Measurements from ENCODE around the gene ARHGEF28.

Gene ARHGEF28

GRCh38 chr5:73638344-73639095 lies 12.5 kb downstream of the ARHGEF28 start:
- H3K27me3 Mint-ChIP-seq = peaks cover 20% of the 10 kb centered on the region
- H3K27ac Mint-ChIP-seq = no peak overlapping the region
- H3K4me3 Mint-ChIP-seq = no peak overlapping the region
- H3K4me1 Mint-ChIP-seq = no peaks in the 10 kb centered on the region
- DNase-seq (no peak), ATAC-seq (no peak)
- H3K9me3 Mint-ChIP-seq = no peaks in the 10 kb centered on the region

DNA sequence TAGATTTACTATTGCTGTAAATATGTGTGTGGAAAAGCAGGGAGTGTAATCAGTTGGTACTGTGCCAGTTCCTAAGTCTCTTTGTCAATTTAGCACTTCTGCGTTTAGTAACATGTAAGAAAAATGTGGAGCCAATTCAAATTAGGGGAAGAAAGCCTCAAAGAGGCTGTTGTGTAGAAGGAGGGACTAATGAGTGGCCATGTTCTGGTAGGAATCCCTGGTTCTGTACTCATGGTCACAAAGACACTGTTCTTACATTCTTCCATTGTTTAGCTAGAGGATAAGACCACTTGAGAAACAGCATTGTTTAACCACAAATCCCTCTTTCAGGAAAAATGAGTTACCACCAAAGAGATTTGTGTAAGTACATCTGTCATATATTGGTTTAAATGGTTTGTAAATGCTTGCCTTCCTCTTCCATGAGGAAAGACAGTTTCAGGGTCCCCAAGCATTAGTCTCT lies 14.9 kb downstream of the ARHGEF28 start:
- DNase-seq = no peak

GRCh38 chr5:73641811-73642210 lies 15.8 kb downstream of the ARHGEF28 start:
- Mint-ChIP-seq H3K9me3 (no peaks in the 10 kb centered on the region), H3K27ac (no peak overlapping the region), H3K27me3 (peaks cover 42% of the 10 kb centered on the region), H3K4me1 (no peaks in the 10 kb centered on the region), H3K4me3 (no peak overlapping the region)
- no peak for DNase-seq
- ATAC-seq = no peak

More for the DNA sequence above, 14.9 kb downstream of the ARHGEF28 start:
- ATAC-seq = no peak
- no peaks in the 10 kb centered on the region for H3K9me3 Mint-ChIP-seq
- peaks cover 33% of the 10 kb centered on the region for H3K27me3 Mint-ChIP-seq
- no peak overlapping the region for H3K4me3 Mint-ChIP-seq
- H3K27ac Mint-ChIP-seq = no peak overlapping the region
- no peaks in the 10 kb centered on the region for H3K4me1 Mint-ChIP-seq

GRCh38 chr5:73642344-73642743 lies 16.3 kb downstream of the ARHGEF28 start:
- Mint-ChIP-seq H3K27me3 (peaks cover 38% of the 10 kb centered on the region), H3K4me1 (no peaks in the 10 kb centered on the region), H3K27ac (no peak overlapping the region), H3K4me3 (no peak overlapping the region), H3K9me3 (no peaks in the 10 kb centered on the region)
- ATAC-seq (no peak), DNase-seq (no peak)

DNA sequence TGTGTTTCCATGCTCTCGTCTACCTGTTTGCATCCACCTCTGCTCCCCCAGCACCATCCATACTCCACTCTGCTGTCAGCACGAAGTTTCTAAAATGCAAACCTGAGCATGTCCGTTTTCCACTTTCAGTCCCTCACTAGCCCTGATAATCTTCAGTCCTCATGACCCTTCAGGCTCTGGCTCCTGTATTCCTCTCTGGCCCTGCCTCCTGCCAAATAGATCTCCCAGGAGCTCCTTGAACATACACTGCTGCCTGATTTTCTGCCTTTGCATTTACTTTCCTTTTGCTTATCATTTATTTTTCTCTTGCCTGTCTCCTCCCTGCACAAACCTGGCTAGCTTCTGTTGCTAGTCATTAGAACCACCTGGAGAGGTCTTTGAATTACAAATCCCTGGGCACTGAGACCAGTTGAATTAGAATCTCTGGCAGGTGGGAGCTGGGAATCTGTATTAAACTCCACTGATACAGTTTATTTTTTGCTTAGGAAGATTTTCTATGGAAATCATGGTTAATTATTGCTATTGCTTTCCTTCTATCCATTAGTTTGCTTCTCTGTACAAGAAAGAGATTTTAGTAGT lies 18.5 kb downstream of the ARHGEF28 start:
- Mint-ChIP-seq H3K4me3 (no peak overlapping the region), H3K27ac (no peak overlapping the region), H3K27me3 (peaks cover 46% of the 10 kb centered on the region), H3K9me3 (no peaks in the 10 kb centered on the region), H3K4me1 (no peaks in the 10 kb centered on the region)
- DNase-seq = no peak
- no peak for ATAC-seq

DNA sequence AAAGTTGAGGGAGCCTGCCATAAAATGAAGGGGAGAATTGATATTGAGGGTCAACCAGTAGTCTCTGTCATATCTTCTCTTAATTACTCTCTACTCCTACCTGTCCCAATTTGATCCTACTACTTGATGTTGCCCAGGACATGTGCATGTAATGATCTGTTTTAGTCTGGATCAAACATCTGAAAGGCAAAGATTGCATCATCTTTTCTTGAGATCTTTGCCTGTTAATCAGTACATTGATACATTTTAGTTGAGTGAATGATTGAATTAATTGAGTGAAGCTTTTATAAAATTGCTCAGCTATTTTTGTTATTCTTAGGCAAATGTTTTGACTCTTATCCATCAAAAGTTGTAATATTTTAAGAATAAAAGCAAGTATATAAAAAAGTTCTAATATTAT lies 21.7 kb downstream of the ARHGEF28 start:
- H3K27ac Mint-ChIP-seq = no peak overlapping the region
- no peak for ATAC-seq
- no peaks in the 10 kb centered on the region for H3K9me3 Mint-ChIP-seq
- DNase-seq = no peak
- H3K4me3 Mint-ChIP-seq = no peak overlapping the region
- peaks cover 49% of the 10 kb centered on the region for H3K27me3 Mint-ChIP-seq
- H3K4me1 Mint-ChIP-seq = no peaks in the 10 kb centered on the region

- DNase-seq = no peak
- H3K27ac Mint-ChIP-seq = no peak overlapping the region
- no peaks in the 10 kb centered on the region for H3K4me1 Mint-ChIP-seq
- no peak for ATAC-seq
- no peaks in the 10 kb centered on the region for H3K9me3 Mint-ChIP-seq
- H3K4me3 Mint-ChIP-seq = no peak overlapping the region
- peaks cover 49% of the 10 kb centered on the region for H3K27me3 Mint-ChIP-seq
Observed at GRCh38 chr5:73648515-73648914, 22.5 kb downstream of the ARHGEF28 start.

DNA sequence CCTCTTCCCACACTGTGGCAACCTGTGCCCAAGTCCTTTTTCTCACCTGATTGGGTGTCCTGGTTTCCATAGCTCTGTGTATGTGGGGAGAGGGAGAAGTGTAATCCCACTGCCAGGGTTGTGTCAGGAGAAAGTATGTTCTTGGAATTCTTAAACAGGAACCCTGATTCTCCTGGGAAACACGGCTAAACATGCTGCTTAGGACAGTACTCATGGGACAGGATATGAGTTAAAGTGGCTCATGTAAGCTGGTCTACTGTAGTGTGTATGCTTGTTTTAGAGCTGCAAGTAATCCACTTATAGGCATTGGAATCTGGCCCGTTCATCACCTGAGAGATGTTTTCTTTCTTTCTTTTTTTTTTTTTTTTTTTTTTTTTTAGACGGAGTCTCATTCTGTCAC lies 23.9 kb downstream of the ARHGEF28 start:
- Mint-ChIP-seq H3K4me1 (no peaks in the 10 kb centered on the region), H3K9me3 (no peaks in the 10 kb centered on the region), H3K4me3 (no peak overlapping the region), H3K27me3 (peaks cover 46% of the 10 kb centered on the region), H3K27ac (no peak overlapping the region)
- DNase-seq = no peak
- ATAC-seq = no peak

DNA sequence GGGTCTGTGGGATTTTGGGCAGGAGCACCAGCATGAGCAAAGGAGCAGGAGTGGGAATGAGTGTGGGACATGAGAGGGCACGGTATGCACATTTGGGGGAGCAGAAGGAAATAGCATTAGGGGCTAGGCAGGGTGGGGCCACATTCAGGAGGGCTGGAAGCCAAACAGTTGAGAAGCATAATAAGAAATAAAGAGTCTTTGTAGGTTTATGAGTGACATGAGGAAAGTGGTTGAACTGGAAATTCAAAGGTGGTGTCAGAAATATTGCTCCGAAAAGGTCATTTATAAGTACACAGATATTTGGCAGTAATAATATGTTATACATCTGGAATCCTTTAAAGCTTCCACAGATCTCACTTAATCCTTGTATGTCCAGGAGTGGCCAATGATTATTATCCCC lies 26.4 kb downstream of the ARHGEF28 start:
- no peaks in the 10 kb centered on the region for H3K4me1 Mint-ChIP-seq
- DNase-seq = no peak

DNA sequence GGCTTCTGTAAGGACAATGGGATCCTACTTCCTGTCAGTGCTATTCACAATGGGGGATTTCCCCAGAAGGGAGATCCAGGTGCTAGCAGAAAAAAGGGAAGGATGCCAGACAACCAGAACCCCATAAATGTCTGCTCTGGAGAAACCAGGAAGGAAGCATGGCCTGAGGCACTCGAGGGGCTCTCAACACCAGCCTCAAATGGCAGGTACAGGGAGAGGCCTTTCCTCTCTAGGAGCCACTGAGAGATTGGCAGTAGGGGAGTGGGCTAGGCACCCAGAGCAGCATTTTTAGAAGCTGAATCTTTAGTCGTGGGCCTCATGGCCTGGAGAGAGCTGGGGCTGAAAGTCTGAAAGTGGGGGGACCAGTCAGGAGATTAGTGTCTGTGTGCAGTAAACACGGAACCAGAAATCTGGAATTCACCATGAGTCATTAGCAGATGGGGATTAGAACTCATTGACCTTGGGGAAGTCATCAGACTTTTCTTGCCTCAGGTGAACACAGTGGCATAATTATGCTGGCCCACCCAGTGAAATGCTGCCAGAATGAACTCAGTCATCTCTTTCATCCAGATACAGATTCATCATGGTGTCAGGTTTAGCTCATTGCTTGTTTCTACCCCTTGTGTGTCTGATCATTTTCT lies 28.3 kb downstream of the ARHGEF28 start:
- no peak overlapping the region for H3K4me3 Mint-ChIP-seq
- DNase-seq (no peak), ATAC-seq (no peak)
- no peaks in the 10 kb centered on the region for H3K4me1 Mint-ChIP-seq
- peaks cover 30% of the 10 kb centered on the region for H3K27me3 Mint-ChIP-seq
- H3K27ac Mint-ChIP-seq = no peak overlapping the region
- H3K9me3 Mint-ChIP-seq = no peaks in the 10 kb centered on the region

More for the DNA sequence above, 26.4 kb downstream of the ARHGEF28 start:
- Mint-ChIP-seq H3K9me3 (no peaks in the 10 kb centered on the region), H3K27ac (no peak overlapping the region), H3K27me3 (peaks cover 40% of the 10 kb centered on the region), H3K4me3 (no peak overlapping the region)
- no peak for ATAC-seq

DNA sequence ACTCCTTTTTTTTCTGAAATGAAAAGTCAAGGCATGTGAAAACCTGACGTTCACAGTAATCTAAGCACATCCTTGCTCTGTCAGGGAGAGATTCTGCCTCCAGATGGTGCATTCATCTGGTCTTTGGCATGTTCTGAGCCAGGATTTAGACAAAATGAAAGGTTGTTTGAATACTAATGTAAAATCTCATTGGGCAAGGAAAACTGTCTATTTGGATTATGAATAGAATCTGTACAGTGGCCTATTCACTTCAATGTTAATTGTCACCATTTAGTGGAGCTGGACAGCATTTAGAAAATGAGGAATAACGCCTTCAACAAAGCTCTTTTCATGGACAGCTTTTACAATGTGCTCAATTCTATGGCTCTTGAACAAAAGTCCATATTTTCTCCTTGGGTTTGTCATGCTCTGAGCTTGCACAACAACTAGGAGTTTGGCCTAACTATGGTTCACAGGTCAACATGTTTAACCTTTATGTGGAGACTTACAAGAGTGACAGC lies 28.9 kb downstream of the ARHGEF28 start:
- no peak for ATAC-seq

DNA sequence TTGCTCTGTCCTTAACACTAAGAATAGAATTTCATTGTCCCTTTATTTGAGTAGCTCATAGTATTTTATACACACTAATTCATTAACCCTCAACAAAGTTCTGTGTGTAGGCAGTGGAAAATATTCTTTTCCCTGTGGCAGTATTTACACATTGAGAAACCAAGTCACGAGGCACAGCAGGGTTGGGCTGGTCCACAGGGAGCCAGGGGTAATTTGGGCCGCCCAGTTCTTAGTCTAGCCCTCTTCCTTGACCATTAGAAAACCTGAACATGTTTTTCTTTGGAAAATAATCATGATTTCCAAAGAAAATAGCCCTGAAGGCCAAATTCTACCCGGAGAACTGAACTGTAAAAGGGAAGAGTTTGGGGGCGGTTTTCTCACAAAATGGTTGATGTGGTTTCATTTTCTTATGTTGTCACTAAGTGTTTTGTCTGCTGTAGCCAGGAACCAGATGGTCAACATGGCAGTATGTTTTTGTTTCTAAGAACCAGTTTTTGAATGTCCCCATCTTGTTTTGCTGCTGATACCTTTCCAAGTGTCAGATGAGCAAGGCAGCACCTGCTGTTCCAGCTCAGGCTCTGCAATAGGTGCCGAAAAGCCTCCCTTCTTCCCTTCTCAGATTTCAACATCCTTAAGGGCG lies 29.6 kb downstream of the ARHGEF28 start:
- H3K4me3 Mint-ChIP-seq = no peak overlapping the region
- no peak for ATAC-seq
- no peak for DNase-seq
- no peaks in the 10 kb centered on the region for H3K9me3 Mint-ChIP-seq
- peaks cover 30% of the 10 kb centered on the region for H3K27me3 Mint-ChIP-seq
- no peak overlapping the region for H3K27ac Mint-ChIP-seq
- H3K4me1 Mint-ChIP-seq = no peaks in the 10 kb centered on the region

More for the DNA sequence above, 28.9 kb downstream of the ARHGEF28 start:
- Mint-ChIP-seq H3K27ac (no peak overlapping the region), H3K9me3 (no peaks in the 10 kb centered on the region), H3K4me3 (no peak overlapping the region), H3K27me3 (peaks cover 25% of the 10 kb centered on the region), H3K4me1 (no peaks in the 10 kb centered on the region)
- DNase-seq = no peak

- DNase-seq (no peak), ATAC-seq (no peak)
- Mint-ChIP-seq H3K4me3 (no peak overlapping the region), H3K4me1 (peaks cover 5% of the 10 kb centered on the region), H3K27ac (no peak overlapping the region), H3K9me3 (no peaks in the 10 kb centered on the region), H3K27me3 (peaks cover 34% of the 10 kb centered on the region)
Observed at GRCh38 chr5:73661753-73662152, 35.8 kb downstream of the ARHGEF28 start.

DNA sequence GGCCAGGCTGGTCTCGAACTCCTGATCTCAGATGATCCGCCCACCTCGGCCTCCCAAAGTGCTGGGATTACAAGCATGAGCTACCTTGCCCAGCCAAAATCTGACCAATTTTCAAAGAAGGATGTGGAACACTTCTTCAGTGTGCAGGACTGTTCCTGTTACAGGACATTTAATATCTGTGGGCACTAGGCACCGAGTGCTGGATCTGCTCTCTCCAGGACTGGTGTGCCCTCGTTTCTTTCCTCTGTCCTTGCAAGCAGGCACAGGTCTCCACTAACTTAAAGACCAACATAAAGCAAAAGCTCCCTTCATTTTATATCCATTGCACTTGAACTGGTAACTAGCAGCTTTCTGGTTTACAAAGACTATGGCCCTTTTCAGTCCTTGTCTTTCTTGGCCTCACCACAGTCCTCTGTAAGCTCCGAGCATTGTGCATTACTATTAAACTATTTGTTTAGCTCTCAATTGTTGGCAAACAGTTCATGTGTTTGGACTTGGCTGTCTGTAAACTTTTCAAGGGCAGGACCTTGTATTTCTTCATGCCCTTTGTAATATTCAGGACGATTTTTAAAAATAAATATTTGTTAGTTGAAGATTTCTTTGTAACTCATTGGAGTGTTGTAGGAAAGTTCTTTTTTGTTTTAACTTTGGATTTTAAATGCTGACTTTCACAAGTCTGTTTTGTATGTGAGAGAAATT lies 37.3 kb downstream of the ARHGEF28 start:
- ATAC-seq = no peak
- no peak overlapping the region for H3K27ac Mint-ChIP-seq
- no peak for DNase-seq
- H3K4me3 Mint-ChIP-seq = no peak overlapping the region
- H3K4me1 Mint-ChIP-seq = peaks cover 8% of the 10 kb centered on the region
- H3K9me3 Mint-ChIP-seq = no peaks in the 10 kb centered on the region
- peaks cover 46% of the 10 kb centered on the region for H3K27me3 Mint-ChIP-seq

GRCh38 chr5:73663860-73664240 lies 37.9 kb downstream of the ARHGEF28 start:
- Mint-ChIP-seq H3K27ac (no peak overlapping the region), H3K4me3 (no peak overlapping the region), H3K4me1 (peaks cover 8% of the 10 kb centered on the region), H3K27me3 (peaks cover 46% of the 10 kb centered on the region), H3K9me3 (no peaks in the 10 kb centered on the region)
- ATAC-seq (no peak), DNase-seq (no peak)

Measured in stimulated activated naive CD8-positive, alpha-beta T cell treated with anti-CD3 and anti-CD28 coated beads, Interleukin-15, amount 100 ng/mL, for 72 hours (primary cell).